Measurements from ENCODE around the gene CHN2. TPM values are rescaled to one million over a fixed set of nuclear protein-coding genes. Genes with fewer than 3 reads are reported as not detected.

CHN2 gene
- polyA plus RNA-seq, 1 of the 3 experiments (the other 2 are of a cell fraction) = 0.02 TPM

DNA sequence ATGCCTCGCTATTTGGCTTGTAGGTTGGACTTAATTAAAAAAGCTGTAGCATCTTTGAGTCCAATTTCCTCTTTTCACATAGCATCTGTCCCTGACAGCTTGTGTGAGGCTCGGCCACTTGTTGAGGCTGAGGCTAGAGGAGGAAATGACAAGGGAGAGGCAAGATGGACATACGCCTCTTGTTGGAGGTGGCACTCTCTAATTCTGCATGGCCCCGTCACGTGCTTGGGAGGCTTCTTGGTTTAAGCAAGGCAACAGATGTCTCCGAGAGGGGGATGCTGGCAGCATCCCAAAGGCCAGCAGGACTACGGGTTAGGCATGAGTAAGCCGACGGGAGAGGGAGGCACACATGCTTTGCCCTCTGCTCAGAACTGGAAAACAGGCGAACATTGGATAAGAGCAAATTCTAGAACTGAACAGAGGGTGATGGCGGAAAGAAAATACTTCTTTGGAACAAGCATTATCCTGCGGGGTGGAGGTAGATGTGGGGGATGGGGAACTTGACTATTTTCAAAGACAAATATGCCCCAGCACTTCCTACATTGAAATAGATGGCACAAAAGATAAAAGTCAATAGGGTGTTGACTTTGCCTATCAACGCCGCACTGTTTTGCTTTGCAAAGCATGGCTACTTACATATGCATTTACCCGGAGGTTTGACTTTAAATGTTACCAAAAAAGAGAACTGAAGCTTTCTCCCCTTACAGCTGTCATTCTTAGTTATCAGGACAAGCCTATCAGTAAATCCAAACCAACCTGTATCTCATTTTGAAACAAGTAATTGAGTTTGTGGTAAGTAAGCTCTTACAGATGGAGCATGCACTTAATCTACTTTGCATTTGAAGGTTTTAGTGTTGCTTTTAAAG is 94.8 kb downstream of the CHN2 start:
- Histone ChIP-seq H3K9me2 (no peaks in the 10 kb centered on the region), H3K4me3 (ENCODE audit: low read depth in 2 of 2, low read length in 1 of 2) (no peak overlapping the region), H3F3A (replicated peaks; ENCODE audit: insufficient read depth) (no peaks in the 10 kb centered on the region), H3K4me1 (ENCODE audit: control insufficient read depth in 1 of 2, insufficient read depth in 2 of 2, low read depth in 1 of 2, low read length in 1 of 2) (peaks cover 13% of the 10 kb centered on the region in 2 experiments; a peak in 2 of 4 replicates), H4K20me1 (ENCODE audit: insufficient read depth) (no peaks in the 10 kb centered on the region), H2AFZ (ENCODE audit: low read depth) (no peak overlapping the region), H3K27ac (ENCODE audit: low read depth in 2 of 2, low read length in 1 of 2) (no peak overlapping the region), H3K36me3 (replicated peaks in 1 of 2; ENCODE audit: control insufficient read depth in 1 of 2, insufficient read depth in 2 of 2, low read length in 1 of 2) (no peaks in the 10 kb centered on the region), H3K9me3 (no peaks in the 10 kb centered on the region), H3K9ac (no peak overlapping the region), H3K4me2 (no peak overlapping the region), H3K27me3 (ENCODE audit: insufficient read depth) (no peaks in the 10 kb centered on the region), H3K79me2 (ENCODE audit: insufficient read depth) (no peaks in the 10 kb centered on the region)
- ChIA-PET CTCF (interaction anchor here (0.8 to 2.3 kb wide), 4 partner anchors 56 to 362 kb away, joined by 3 to 9 read pairs (median 5); no protein-coding TSS in a partner anchor), POLR2A (no interaction called here)
- no peak for TF ChIP-seq EZH2phosphoT487 (IDR thresholded peaks at IDR 0.05; ENCODE audit: borderline replicate concordance, low read depth)
- TF ChIP-seq RCOR1 (IDR thresholded peaks at IDR 0.05; ENCODE audit: low read length) = peak; percentile 68; the same call in 1 of the 2 replicates
- TF ChIP-seq RAD21 (IDR thresholded peaks at IDR 0.05; ENCODE audit: low read length) = no peak
- no peak for TF ChIP-seq NRF1 (IDR thresholded peaks at IDR 0.05; ENCODE audit: low read depth, low read length)
- TF ChIP-seq CHD2 (IDR thresholded peaks at IDR 0.05; ENCODE audit: low read length, partially characterized antibody) = no peak
- peak; percentile 40; the same call in 1 of the 2 replicates for TF ChIP-seq GATA2 (CRISPR knock-in tag; IDR thresholded peaks at IDR 0.05)
- no peak for TF ChIP-seq TCF12 (IDR thresholded peaks at IDR 0.05)
- 0 out of 2 replicates have a peak, but pooled peaks have one; percentile 24 for TF ChIP-seq NFIC (IDR thresholded peaks at IDR 0.05; ENCODE audit: borderline replicate concordance)
- TF ChIP-seq TAF1 (IDR thresholded peaks at IDR 0.05; ENCODE audit: borderline replicate concordance, low read depth, low read length) = no peak
- TF ChIP-seq, protein P1, sequence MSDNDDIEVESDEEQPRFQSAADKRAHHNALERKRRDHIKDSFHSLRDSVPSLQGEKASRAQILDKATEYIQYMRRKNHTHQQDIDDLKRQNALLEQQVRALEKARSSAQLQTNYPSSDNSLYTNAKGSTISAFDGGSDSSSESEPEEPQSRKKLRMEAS (IDR thresholded peaks at IDR 0.05; ENCODE audit: low read depth) = no peak
- TF ChIP-seq POLR2AphosphoS5 (IDR thresholded peaks at IDR 0.05; ENCODE audit: low read depth, low read length) = no peak
- peak in 1 of 2 experiments; percentile 22; a peak in 1 of 4 replicates for TF ChIP-seq EP300 (IDR thresholded peaks at IDR 0.05; ENCODE audit: borderline replicate concordance in 1 of 2, low read depth in 1 of 2, low read length in 1 of 2)
- no peak for DNase-seq
- 69% methylated on average over 15 of the region's 15 CpGs for WGBS (ENCODE audit: low lambda C conversion rate)

DNA sequence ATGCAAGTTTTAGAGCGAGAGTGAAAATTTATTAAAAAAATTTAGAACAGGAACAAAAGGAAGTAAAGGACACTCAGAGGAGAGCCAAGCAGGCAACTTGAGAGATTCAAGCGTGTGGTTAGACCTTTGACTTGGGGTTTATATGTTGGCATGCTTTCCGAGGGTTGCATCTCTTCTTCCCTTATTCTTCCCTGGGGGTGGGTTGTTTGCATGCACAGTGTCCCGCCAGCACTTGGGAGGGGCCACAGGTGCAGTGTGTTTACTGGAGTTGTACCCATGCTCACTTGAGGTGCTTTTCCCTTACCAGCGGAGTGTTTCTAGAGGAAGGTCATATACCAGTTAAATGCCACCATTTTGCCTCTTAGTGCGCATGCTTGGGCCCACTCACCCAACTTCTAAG is 96.3 kb downstream of the CHN2 start:
- TF ChIP-seq GABPA (IDR thresholded peaks at IDR 0.05; ENCODE audit: low read depth) = no peak
- TF ChIP-seq MEF2A (IDR thresholded peaks at IDR 0.05; ENCODE audit: borderline replicate concordance, low read depth) = no peak
- no peak for TF ChIP-seq POLR2AphosphoS5 (IDR thresholded peaks at IDR 0.05; ENCODE audit: low read depth, low read length)
- no peak for TF ChIP-seq TEAD4 (IDR thresholded peaks at IDR 0.05; ENCODE audit: borderline replicate concordance, insufficient read depth)
- TF ChIP-seq NFIC (IDR thresholded peaks at IDR 0.05; ENCODE audit: borderline replicate concordance) = no peak
- no peak for TF ChIP-seq CHD2 (IDR thresholded peaks at IDR 0.05; ENCODE audit: low read length, partially characterized antibody)
- TF ChIP-seq, protein P2, sequence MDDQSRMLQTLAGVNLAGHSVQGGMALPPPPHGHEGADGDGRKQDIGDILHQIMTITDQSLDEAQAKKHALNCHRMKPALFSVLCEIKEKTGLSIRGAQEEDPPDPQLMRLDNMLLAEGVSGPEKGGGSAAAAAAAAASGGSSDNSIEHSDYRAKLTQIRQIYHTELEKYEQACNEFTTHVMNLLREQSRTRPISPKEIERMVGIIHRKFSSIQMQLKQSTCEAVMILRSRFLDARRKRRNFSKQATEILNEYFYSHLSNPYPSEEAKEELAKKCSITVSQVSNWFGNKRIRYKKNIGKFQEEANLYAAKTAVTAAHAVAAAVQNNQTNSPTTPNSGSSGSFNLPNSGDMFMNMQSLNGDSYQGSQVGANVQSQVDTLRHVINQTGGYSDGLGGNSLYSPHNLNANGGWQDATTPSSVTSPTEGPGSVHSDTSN (IDR thresholded peaks at IDR 0.05) = no peak
- no peak for TF ChIP-seq NRF1 (IDR thresholded peaks at IDR 0.05; ENCODE audit: low read depth, low read length)
- no peak for TF ChIP-seq TCF12 (IDR thresholded peaks at IDR 0.05)
- TF ChIP-seq, protein P1 (IDR thresholded peaks at IDR 0.05; ENCODE audit: low read depth) = no peak
- TF ChIP-seq RFX5 (IDR thresholded peaks at IDR 0.05; ENCODE audit: low read length) = no peak
- TF ChIP-seq ELF1 (IDR thresholded peaks at IDR 0.05) = no peak
- no peak for TF ChIP-seq MXI1 (IDR thresholded peaks at IDR 0.05; ENCODE audit: low read depth, low read length)
- TF ChIP-seq, protein P3, sequence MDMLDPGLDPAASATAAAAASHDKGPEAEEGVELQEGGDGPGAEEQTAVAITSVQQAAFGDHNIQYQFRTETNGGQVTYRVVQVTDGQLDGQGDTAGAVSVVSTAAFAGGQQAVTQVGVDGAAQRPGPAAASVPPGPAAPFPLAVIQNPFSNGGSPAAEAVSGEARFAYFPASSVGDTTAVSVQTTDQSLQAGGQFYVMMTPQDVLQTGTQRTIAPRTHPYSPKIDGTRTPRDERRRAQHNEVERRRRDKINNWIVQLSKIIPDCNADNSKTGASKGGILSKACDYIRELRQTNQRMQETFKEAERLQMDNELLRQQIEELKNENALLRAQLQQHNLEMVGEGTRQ (IDR thresholded peaks at IDR 0.05; ENCODE audit: borderline replicate concordance, low read depth, low read length) = no peak
- no peak for TF ChIP-seq EZH2phosphoT487 (IDR thresholded peaks at IDR 0.05; ENCODE audit: borderline replicate concordance, low read depth)
- TF ChIP-seq, protein P4, sequence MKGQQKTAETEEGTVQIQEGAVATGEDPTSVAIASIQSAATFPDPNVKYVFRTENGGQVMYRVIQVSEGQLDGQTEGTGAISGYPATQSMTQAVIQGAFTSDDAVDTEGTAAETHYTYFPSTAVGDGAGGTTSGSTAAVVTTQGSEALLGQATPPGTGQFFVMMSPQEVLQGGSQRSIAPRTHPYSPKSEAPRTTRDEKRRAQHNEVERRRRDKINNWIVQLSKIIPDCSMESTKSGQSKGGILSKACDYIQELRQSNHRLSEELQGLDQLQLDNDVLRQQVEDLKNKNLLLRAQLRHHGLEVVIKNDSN (IDR thresholded peaks at IDR 0.05; ENCODE audit: borderline replicate concordance, low read depth) = no peak
- TF ChIP-seq RAD21 (IDR thresholded peaks at IDR 0.05; ENCODE audit: low read length) = no peak
- no peak for TF ChIP-seq GATA2 (CRISPR knock-in tag; IDR thresholded peaks at IDR 0.05)
- CTCF ChIA-PET = interaction anchor here (0.6 kb wide), 1 partner anchor 100 kb away, joined by 3 read pairs; no protein-coding TSS in a partner anchor
- Histone ChIP-seq H4K20me1 (ENCODE audit: insufficient read depth) (no peaks in the 10 kb centered on the region), H3K4me1 (ENCODE audit: control insufficient read depth in 1 of 2, insufficient read depth in 2 of 2, low read depth in 1 of 2, low read length in 1 of 2) (peaks cover 0 to 13% of the 10 kb centered on the region in 2 experiments; a peak in 1 of 4 replicates), H3K4me2 (no peak overlapping the region), H3K9ac (no peak overlapping the region), H2AFZ (ENCODE audit: low read depth) (no peak overlapping the region), H3K9me3 (no peaks in the 10 kb centered on the region), H3K36me3 (replicated peaks in 1 of 2; ENCODE audit: control insufficient read depth in 1 of 2, insufficient read depth in 2 of 2, low read length in 1 of 2) (no peaks in the 10 kb centered on the region), H3K27ac (ENCODE audit: low read depth in 2 of 2, low read length in 1 of 2) (no peak overlapping the region), H3K27me3 (ENCODE audit: insufficient read depth) (no peaks in the 10 kb centered on the region), H3K9me2 (no peaks in the 10 kb centered on the region), H3F3A (replicated peaks; ENCODE audit: insufficient read depth) (no peaks in the 10 kb centered on the region), H3K79me2 (ENCODE audit: insufficient read depth) (no peaks in the 10 kb centered on the region), H3K4me3 (ENCODE audit: low read depth in 2 of 2, low read length in 1 of 2) (no peak overlapping the region)
- POLR2A ChIA-PET = no interaction called here
- no peak for DNase-seq
- WGBS (ENCODE audit: low lambda C conversion rate) = 81% methylated on average over 6 of the region's 6 CpGs
